ENCODE data around the gene PARVB.
A peak's percentile ranks its signal among the peaks of the same experiment; 100 is the strongest.

PARVB gene

DNA sequence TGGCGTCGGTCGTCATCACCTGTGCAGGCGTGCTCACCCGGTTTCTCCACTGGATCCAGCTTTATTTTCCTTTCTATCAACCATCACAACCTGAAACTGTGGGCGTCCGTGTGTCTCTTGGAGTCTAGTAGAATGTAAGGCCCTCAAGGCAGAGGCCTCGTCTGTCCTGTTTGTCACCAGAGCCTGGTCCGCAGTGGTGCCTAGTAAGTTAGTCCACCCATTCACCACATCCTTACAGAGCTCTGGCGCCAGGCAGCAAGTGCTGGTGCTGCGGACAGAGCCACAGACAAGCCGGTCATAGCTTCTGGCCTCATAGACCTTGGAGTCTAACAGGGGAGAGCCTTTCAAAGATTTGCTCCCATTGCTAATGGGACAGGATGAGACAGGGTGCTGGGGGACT is 92.2 kb downstream of the PARVB start:
- no peak for DNase-seq

DNA sequence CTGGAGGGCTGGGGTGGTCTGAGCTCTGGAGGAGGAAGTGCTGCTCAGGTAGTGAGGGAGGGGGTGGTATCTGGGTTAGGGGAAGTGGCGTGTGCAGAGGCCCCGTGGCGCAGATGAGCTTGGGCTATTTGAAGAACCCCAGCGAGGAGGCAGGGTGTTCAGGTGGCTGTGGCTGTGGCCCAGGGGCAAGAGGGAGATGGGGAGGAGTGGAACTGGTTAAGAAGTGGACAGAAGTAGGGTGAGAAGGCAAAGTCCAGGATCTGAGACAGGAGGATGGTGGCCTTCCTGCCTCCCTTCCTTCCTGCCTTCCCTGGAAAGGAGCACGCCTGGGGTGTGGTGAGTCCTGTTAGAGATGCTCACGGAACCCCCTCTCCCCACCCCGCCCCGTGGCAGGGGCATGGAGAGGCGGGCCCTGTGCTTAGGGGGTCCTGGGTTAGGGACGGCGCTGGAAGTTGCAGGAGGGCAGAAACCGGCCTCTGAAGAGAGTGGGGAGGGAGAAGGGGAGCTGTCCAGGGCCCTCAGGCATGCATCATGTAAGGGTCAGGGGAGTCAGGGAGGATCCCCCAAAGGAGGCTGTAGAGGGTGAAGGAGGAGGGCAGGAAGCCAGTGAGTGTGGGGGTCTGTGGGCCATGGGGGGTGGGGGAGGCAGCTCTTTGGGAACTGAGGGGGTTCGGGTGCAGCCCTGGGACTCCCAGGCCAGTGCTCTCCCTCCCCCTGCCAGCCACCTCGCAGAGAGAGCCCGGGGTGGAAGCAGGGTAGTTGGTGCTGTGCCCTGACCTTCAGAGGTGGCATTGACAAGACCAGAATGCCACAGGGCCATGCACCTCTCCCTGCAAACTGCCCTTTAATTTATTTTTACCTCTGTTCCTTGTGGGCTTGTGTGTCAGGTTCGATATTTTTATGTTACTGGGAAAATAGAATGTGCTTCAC is 92.9 kb downstream of the PARVB start:
- DNase-seq = no peak

DNA sequence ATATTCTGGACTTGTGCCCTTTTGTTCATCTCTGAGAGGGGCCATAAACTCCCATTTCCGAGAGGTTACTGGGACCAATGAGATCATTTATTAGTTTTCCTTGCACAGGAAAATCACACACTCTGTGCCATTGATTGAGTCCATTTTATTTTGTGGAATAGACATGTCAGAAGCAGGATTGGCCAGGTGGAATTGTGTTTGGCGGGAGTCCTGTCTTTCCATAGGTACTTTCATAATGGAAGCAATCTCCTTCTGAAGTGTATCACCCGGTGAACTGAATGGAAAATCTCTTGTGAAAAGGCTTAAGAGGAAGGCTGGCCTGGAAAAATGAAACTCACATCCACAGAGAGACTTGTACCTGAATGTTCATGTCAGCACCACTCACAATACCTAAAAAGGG is 93.6 kb downstream of the PARVB start:
- no peak for DNase-seq

DNA sequence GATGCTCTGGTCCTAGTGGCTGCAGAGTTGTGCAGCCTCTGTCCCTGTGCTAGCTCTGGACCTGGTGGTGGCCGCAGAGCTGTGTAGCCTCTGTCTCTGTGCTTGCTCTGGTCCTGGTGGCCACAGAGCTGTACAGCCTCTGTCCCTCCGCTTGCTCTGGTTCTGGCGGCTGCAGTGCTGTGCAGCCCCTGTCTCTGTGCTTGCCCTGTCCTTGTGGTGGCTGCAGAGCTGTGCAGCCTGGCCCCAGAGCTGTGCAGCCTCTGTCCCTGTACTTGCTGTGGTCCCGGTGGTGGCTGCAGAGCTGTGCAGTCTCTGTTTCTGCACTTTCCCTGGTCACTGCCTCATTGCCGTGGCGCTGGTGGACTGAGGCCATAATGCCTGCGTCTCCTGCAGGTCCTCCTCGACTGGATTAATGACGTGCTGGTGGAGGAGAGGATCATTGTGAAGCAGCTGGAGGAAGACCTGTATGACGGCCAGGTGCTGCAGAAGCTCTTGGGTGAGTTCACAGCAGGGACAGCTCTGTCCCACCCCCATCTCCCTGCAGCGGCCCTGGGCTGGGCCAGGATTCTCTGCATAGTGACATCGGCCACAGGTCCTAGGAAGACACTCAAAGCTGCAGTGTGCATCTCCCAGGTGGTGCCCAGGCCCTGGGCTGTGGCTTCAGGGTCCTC is 94.7 kb downstream of the PARVB start:
- DNase-seq = no peak

DNA sequence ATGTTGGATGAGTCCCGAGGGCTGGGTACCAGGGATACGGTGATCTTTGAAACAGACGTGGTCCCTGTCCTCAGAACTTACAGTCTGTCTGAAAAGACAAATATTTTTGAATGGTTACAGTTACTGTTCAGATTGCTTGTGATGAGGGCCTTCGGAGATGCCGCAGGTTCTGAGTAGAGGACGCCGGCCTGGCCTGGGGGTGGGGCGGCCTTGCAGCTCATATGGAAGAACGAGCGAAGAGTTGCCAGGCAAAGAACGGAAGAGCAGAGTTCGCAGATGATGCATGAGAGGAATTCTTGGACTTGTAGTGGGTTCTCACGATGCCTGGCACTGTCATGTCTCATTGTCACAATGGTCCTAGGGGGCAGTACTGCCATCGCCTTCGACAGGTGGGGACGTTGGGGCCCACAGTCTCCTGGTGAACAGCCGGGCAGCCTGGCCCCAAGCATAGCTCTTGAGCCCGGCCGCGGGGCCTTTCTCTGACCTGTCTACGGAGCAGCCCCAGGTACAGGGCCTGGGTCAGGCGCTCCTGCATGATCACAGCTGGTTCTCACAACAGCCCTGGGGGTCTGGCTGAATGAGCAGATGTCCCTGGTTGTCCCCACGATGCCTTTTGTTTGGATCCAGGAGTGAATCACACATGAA is 95.7 kb downstream of the PARVB start:
- no peak for DNase-seq

DNA sequence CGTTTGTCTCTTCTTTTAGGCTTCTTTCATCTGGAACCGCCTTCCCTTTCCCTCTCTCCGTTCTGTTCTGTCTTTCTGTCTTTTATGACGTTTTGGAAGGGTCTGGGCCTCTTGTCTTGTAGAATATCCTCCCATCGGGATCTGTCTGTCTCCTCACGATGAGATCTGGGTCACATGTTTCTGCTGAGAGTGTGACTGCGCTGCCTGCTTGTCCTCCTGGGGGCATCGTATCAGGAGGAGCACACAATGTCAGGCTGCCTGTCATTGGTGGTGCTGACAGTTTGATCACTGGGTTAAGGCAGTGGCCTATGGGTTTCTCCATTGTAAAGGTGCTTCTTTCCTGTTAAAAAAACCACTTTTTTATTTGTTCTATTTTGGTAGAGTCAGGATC is 96.2 kb downstream of the PARVB start:
- DNase-seq = no peak

DNA sequence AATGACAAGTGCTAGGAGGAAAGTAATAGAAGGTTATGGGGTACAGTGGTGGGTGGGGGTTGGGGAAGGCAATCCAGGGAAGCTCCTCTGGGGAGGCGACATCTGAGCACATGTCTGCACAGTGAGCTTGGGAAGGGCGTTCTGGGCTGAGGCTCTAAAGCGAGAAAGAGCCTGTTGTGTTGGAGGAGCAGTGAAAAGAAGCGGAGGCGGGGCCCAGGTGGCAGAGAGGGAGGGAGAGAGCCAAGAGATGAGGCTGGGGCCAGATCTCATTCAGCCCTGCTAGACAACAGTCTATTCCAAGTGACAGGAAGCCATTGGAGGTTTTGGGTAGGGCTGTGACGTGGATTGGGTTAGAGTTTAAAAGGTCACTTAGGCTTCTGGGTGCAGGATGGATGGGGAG is 101.3 kb downstream of the PARVB start:
- no peak for DNase-seq

DNA sequence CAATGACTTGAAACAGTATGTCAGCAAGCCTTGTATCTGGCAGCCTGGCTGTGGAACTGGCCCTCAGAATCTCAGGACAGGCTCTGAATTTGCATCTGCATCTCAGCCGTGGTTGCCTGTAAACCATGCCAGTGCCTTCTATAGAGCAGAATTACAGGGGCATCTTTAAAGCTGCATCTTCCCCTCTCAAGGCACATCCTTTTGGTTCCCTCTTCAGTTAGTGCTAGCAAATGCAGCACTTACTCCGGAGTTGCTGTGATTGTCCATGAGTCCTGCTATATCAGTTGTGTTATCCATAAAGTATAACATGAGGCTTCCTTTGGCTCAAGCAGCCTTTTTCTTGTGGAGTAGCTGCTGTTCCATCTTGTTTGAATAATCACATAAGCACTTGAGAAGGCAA is 102.7 kb downstream of the PARVB start:
- no peak for DNase-seq

DNA sequence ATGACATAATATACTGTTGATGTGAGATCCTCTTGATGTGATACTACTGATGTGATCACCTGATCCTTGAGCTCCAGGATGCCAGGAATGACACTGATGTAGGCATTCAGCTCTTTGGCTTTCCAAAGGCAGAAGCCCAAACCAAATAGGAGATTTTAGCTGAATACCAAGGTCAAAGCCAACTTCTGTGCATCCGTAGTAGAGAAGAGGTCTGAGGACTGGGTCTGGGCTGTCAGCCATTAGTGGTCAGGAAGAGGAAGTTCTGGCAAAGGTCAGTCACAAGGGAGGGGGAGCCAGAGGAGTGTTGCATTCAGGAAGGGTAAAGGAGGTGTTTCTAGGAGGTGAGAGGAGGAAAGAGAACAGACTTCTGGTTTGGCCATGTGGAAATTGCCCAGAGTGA is 103.3 kb downstream of the PARVB start:
- no peak for DNase-seq

DNA sequence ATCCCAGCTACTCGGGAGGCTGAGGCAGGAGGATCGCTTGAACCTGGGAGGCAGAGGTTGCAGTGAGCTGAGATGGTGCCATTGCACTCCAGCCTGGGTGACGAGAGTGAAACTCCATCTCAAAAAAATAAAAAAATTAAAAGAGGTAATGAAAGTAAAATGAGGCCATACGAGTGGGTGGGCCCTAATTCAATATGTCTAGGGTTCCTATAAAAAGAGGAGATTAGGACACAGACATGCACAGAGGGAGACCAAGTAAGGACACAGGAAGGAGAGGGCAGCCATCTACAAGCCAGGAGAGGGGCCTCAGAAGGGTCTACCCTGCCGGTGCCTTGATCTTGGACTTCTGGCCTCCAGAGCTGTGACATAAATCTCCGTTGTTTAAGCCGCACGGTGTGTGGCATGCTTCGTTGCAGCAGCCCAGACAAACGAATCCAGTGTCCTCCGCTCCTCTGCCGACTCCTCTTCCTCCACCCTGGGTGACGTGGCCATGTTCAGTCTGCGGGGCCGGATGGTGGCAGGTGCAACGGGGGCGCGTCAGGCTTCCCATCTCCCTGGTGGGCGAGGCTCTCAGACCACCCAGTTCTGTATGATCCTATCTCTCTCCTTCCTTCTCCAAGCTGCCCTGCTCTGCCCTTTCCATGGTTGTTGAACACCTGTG is 105.0 kb downstream of the PARVB start:
- DNase-seq = no peak

DNA sequence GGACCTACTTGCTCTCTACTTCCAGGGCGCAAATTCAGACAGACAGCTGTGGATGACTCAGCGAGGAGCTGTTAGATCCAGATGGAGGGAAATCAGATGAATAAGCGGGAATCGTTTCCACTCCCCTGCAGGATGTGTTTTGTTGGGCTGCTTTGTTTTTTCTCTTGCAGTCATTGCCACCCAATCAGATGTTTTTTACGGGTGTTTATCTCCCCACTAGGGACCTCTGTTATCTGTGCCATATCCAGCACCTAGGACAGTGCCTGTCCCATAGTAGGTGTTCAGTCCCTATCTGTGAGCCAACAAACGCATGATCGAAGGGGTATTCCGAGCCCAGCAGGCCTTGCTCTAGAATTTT is 105.5 kb downstream of the PARVB start:
- DNase-seq = no peak

DNA sequence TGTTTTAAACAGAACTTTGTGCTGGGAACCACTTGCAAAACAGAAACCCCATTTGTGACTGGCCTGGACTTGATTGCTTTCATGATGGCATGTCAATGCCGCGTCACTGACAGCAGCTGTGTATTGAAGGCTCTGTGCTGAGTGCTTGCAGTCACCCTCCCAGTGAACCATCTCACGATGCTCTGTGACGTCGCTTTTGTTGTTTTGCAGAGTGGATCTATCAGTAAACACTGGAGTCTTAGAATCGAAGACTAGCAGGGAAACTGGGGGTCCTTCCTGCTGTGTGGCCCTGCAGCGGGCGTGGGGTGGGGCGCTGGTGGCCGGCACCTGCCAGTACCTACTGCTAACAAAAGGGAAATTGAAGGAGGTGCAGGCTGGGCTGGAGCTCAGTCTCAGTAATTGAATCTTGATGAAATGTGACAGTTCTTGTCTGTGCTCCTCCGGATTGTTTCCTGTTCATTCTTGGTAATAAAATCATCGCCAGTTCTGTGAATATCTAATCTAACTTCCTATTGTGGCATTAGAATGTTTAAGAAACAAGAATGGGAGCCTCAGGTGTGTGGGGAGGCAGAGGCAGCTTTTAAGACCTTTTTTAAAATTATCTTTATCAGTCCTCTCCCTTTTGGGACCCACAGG is 106.1 kb downstream of the PARVB start:
- DNase-seq = no peak

DNA sequence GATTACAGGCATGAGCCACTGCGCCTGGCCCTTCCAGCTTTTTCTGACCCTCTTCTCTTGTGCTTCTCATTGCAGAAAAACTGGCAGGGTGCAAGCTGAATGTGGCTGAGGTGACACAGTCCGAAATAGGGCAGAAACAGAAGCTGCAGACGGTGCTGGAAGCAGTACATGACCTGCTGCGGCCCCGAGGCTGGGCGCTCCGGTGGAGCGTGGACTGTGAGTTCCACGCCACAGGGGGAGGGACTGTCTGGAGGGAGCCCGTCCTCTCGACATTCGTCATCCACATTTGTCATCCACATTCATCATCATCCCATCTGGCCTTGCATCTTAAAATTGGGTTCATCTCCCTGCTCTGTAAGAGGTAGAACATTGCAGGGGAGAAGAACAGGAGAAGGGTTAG is 107.3 kb downstream of the PARVB start:
- DNase-seq = no peak

DNA sequence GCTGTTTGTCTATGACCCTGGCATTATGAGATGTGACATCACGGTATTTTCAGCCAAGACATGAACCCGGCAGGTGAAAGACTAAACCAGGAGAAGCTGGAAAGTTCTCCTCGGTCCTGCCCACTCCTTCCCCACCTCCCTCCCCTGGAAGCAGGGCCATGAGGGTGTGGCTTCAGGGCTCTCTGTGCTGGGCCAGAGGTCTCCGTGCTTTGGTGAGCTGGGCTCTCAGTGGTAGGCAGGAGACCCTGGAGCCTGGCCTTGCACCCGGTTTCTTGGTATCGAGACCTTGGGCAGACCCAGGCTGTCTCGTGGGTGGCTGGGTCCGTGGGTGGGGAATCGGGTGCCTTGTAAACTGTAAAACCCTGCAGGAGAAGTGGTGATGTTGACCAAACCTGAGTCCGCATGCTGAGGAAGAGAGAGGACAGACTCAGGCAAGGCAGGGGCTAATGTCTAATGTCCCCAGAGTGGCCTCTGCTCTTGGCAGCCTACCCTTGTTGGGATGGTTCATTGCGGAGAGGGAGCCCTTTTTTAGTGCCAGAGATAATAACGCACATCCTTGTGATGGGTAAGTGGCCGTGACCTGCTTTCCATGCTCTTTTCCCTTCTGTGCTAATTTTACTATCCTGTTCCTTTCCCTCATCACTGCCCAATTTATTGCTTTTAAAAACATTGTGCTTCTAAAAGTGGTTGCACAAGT is 108.0 kb downstream of the PARVB start:
- no peak for DNase-seq

DNA sequence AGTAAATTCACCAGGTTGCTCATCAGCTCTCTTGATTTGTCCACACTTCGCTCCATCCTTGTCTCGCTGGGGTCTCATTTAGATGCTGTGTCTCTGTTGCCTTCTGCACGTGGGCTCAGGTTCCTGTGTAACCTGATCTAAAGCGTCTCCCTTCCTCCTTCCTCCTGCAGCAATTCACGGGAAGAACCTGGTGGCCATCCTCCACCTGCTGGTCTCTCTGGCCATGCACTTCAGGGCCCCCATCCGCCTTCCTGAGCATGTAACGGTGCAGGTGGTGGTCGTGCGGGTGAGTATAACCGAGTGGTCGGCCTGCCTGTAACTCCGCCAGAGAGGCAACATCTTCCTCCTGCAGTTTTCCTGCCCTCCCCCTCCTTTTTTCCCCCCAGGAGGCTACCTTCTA is 108.6 kb downstream of the PARVB start:
- no peak for DNase-seq

DNA sequence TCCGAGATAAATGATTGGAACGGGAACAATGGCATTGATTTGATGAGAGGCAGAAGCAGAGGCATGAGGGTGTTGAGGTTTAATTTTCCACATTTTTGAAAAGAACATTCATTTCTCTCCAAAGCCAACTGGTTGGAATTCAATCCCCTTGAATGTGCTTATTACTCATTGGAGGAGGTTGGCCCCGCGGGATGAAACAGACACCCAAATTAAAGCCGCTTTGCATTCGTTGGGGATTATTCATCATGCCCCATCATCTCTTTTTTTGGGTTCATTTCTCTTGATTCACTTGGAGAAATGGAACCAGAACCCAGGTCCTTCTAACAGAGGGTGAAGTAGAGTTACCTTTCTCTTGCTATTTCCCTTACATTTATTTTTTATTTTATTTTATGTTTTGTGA is 109.1 kb downstream of the PARVB start:
- no peak for DNase-seq

DNA sequence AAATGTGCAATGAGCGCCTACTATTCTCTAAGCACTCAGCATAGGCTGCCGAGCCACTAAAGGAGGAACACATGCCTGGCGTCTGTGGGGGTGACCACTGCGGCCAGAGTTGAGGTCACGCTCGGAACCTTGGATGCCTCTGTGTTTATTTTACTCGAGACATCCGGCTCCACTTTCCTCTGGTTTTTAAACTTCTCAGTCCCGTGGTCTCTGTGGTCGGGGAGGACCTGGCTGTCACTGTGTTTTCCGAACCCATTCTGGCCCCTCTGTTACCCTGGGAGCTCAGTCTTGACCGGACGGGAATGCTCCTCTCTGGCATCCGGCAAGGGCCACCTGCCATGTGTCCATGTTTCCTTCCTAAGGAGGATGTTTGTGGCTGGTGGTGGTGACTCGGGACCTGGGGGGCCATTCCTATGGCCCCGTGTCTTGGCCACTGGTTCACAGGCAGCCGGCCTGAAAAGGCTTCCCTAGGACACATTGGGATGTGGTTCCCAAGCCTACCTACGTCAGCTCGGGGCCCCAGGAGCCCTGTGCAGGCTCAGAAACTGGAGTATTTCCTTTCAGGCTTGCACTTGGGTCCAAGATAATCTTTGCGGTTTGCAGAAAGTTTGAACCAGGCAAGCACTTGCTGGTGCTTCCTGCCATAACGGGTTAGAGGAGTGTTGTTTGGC is 109.9 kb downstream of the PARVB start:
- peak; percentile 70 for DNase-seq

DNA sequence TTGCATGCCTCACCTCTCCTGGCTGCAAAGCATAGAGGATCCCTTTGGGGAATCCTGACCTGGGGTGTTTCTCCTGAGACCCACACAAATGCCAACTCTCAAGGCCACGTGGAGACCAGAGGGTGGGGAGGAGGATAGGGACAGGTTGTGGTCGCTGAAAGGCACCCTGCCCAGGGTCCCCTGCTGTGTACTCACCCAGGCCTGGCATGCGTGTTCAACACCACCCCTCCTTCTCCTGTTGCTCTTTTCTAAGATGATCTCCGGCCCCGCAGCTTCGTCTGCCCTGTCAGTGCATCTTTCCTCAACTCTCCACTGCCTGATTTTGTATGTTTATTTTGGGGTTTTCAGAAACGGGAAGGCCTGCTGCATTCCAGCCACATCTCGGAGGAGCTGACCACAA is 112.0 kb downstream of the PARVB start:
- no peak for DNase-seq

DNA sequence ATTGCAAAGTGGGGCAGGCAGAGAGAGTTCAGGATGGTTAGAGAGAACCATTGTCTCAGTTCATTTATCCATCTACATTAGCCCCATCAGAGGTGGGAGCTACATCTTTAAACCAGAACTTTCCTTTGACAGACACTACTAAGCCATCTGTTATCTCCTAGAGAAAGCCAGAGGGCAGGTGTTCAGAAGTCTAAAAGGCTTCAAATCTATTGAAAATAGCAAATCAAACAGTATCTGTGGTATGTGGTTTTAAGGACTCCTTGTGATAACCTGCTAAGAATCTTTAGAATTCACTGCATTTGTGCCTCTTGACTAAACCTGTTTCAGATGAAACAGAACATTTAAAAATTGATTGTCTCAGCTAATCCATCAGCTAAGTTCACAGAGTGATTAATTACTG is 112.7 kb downstream of the PARVB start:
- DNase-seq = no peak

DNA sequence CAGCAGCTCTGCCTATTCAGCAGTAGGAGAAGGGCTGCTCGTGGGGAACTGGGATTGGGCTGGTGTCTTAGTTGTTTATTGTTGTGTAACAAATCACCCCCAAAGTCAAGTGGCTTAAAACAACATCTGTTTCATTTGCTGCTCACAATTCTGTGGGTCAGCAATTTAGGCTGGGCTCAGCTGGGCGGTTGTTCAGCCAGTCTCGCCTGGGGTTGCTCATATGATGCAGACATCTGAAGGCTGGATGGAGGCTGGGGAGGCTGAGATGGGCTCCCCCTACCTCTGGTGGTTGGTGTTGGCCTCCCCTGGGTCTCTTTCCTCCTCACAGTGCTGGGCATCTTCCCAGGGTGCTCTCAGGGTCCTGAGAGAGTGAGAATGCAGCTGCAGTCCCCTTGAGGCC is 113.3 kb downstream of the PARVB start:
- DNase-seq = no peak

DNA sequence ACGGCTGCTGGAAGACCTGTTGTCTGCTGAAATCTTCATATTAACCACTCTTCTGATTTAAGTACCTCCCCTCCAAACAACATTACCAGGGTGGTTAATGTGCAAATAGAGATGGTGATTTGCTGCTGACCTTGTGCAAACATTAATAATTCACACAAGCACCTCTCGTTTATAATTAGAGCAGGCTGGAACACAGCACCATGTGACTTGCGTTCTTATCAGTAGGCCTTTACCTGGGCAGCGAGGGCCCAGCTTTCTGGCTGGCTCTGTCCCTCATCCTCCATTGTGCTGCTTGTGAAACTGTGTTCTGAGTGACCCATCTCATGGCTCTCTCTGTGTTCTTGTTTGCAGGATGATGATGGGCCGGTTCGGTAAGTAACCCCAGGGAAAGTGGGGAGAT is 115.7 kb downstream of the PARVB start:
- DNase-seq = no peak
